Effector memory CD4-positive, alpha-beta T cell (primary cell): ENCODE measurements around the gene TYRO3.

Source experiments
- DNase-seq, 3 donors: peaks; one replicate each; pipeline ENCODE4 v3.0.0-alpha.2; 2020
- H3K27ac ChIP-seq: 2 replicates; pipeline ENCODE4 v1.7.0; 2013; ENCODE audit warnings: mild to moderate bottlenecking, low read length, moderate library complexity; ENCODE audit not compliant: insufficient read depth, poor library complexity, severe bottlenecking
- H3K27me3 ChIP-seq: replicated peaks from 2 replicates; pipeline ENCODE4 v1.7.0; 2013; ENCODE audit warnings: mild to moderate bottlenecking, low read length; ENCODE audit not compliant: insufficient read depth, control insufficient read depth, poor library complexity, severe bottlenecking
- H3K36me3 ChIP-seq: 2 replicates; pipeline ENCODE4 v1.7.0; 2013; ENCODE audit warnings: mild to moderate bottlenecking, low read length, moderate library complexity; ENCODE audit not compliant: control insufficient read depth, insufficient read depth
- H3K4me1 ChIP-seq: 2 replicates; pipeline ENCODE4 v1.7.0; 2013; ENCODE audit warnings: low read length, mild to moderate bottlenecking; ENCODE audit not compliant: control insufficient read depth, insufficient read depth, poor library complexity, severe bottlenecking
- H3K4me3 ChIP-seq: 2 replicates; pipeline ENCODE4 v1.7.0; 2013; ENCODE audit warnings: low read length, low read depth, mild to moderate bottlenecking; ENCODE audit not compliant: insufficient read depth, poor library complexity, severe bottlenecking
- H3K9me3 ChIP-seq: 2 replicates; pipeline ENCODE4 v1.7.0; 2013; ENCODE audit warnings: mild to moderate bottlenecking, low read length, moderate library complexity; ENCODE audit not compliant: control insufficient read depth

The TYRO3 gene

DNA sequence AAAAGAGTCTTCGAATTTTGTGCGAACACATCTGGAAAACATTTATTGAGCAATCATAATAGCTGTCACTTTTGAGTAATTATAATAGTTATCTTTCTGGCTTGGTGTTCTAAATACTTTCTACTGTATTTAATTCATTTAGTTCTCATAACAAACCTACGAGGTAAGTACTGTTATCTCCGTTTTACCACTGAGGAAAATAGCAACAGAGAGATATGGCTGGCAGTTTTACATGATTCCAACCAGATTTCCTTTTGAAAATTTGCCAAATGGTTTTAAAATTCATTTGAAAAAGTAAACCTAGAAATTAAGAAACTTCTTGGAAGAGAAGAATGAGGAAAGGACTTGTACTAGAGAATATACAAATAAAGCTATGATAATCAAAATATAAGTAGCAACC, 63.9 kb downstream of the TYRO3 start:
- Histone ChIP-seq H3K4me1 (peaks cover 8% of the 10 kb centered on the region), H3K4me3 (no peak overlapping the region), H3K27me3 (no peaks in the 10 kb centered on the region), H3K27ac (no peak overlapping the region), H3K9me3 (no peaks in the 10 kb centered on the region), H3K36me3 (no peaks in the 10 kb centered on the region)
- DNase-seq: no peak

DNA sequence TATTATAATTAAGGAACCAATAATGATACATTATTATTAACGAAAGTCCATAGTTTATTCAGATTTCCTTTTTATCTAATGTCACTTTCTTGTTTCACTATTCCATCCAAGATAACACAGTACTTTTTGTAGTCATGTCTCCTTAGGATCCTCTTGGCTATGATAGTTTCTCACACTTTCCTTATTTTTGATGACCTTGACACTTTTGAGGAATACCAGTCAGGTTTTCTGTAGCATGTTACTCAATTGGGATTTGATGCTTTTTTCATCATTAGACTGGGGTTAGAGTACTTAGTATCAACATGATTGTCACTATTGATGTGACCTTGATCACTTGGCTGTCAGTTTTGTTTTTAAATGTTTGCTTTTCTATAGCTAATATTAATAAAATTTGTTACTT, 68.2 kb downstream of the TYRO3 start:
- no peak for DNase-seq
- Histone ChIP-seq H3K27me3 (no peaks in the 10 kb centered on the region), H3K9me3 (no peaks in the 10 kb centered on the region), H3K4me3 (no peak overlapping the region), H3K4me1 (no peaks in the 10 kb centered on the region), H3K36me3 (no peaks in the 10 kb centered on the region), H3K27ac (no peak overlapping the region)

DNA sequence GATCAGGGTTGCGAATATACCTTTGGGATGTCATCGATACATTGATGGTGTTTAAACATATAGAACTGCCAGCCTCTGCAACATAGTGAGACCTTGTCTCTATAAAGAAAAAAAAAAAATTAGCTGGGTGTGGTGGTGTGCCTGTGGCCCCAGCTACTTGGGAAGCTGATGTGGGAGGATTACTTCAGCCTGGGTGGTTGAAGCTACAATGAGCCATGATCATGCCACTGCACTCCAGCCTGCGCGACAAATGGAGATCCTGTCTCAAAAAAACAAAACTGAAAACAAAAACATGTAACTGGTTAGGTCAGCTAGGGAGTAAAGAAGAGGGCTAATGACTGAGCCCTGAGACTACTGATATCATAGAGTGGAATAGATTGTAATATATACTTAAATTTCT, 70.5 kb downstream of the TYRO3 start:
- no peaks in the 10 kb centered on the region for H3K9me3 ChIP-seq
- H3K36me3 ChIP-seq: no peaks in the 10 kb centered on the region
- H3K4me1 ChIP-seq: no peaks in the 10 kb centered on the region
- H3K27ac ChIP-seq: no peak overlapping the region
- no peaks in the 10 kb centered on the region for H3K27me3 ChIP-seq
- H3K4me3 ChIP-seq: no peak overlapping the region
- no peak for DNase-seq

DNA sequence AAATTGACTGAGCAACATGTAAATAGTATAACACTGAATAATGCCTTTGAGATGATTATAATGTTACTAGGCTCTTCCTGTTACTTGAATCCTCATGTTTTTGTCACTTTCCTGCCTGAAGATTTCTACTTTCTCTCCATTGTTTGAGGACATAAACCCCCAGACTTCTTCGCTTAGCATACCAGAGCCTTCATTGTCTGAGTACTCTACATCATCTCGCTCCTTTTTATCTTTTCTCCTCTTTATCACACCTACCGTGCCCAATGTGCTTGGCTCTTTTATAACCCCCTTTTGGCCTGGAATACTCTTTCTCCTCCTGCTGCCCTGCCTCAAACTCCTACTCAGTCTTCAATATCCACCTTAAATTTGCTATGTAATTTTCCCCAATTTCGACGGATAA, 70.9 kb downstream of the TYRO3 start:
- no peaks in the 10 kb centered on the region for H3K36me3 ChIP-seq
- no peak overlapping the region for H3K27ac ChIP-seq
- no peaks in the 10 kb centered on the region for H3K4me1 ChIP-seq

DNA sequence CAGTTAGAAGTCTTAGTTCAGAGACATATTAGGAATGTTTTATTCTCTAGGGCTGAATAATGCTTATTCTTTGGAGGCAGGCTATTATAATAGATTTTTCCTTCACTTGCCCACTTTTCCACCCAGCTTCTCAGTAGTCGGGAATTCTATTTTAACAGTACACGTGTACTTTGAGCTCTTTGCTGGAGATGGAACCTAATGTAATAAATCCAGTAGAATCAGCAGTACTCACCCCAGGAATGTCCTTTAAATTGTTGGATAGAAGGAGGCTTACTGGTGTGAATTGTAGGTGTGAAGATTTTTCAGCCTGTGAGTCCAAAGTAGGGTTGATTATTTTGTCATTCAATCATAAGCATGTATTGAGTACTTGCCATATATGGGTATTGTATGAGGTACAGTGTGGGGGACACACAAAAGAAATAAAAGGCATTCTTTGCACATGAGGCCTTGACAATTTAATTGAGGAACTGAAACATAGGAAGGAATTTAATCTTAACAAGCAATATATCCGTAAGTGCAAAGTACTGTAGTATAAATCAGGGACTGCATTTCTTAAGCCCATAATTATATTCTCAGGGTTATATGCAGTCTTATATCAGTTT, 71.7 kb downstream of the TYRO3 start:
- no peaks in the 10 kb centered on the region for H3K36me3 ChIP-seq
- no peak overlapping the region for H3K4me3 ChIP-seq
- H3K27ac ChIP-seq: no peak overlapping the region
- DNase-seq: no peak
- no peaks in the 10 kb centered on the region for H3K27me3 ChIP-seq
- no peaks in the 10 kb centered on the region for H3K9me3 ChIP-seq
- H3K4me1 ChIP-seq: no peaks in the 10 kb centered on the region

More for the DNA sequence above, 70.9 kb downstream of the TYRO3 start:
- Histone ChIP-seq H3K27me3 (no peaks in the 10 kb centered on the region), H3K4me3 (no peak overlapping the region), H3K9me3 (no peaks in the 10 kb centered on the region)
- no peak for DNase-seq

DNA sequence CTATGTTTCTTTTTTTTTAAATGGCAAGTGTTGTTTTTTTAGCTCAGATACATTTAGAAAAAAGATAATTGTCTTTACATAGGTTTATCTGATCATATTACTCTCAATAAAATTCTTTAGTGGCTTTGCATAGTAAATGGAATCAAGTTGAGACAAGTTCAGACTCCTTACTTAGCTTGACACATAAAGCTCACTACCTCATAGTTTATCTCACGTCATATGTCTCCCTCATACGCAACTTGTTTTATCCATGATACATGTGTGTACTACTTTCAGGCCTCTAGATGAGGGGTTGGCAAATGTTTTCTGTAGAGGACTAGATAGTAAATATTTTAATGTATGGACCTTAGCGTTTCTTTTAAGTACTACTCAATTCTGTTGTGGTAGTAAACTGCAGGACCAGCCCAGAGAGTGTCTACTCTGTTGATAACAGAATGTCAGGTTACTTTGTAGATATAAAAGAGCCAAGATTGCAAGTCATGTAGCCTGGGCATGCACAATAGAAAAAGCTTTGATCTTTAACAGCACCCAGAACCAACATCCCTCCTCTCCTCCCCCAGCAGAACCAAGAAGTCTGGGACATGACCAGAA, 73.0 kb downstream of the TYRO3 start:
- H3K4me3 ChIP-seq: no peak overlapping the region
- H3K27me3 ChIP-seq: no peaks in the 10 kb centered on the region
- no peak for DNase-seq
- no peaks in the 10 kb centered on the region for H3K36me3 ChIP-seq
- no peaks in the 10 kb centered on the region for H3K4me1 ChIP-seq
- H3K27ac ChIP-seq: no peak overlapping the region
- H3K9me3 ChIP-seq: no peaks in the 10 kb centered on the region
